ENCODE data around the gene AMBRA1.
A peak's percentile ranks its signal among the peaks of the same experiment; 100 is the strongest.

GRCh38 chr11:46537121-46537520 lies 56.7 kb downstream of the AMBRA1 start:
- TF ChIP-seq CTCF (IDR thresholded peaks at IDR 0.05; ENCODE audit: borderline replicate concordance, extremely low read depth, low read length, poor library complexity, severe bottlenecking) (peak; percentile 35), EZH2 (IDR thresholded peaks at IDR 0.05; ENCODE audit: borderline replicate concordance, low read depth, low read length, severe bottlenecking) (no peak)
